NCI-H510A (cell line): Measurements from ENCODE around the gene KDM4D.
"Not testable (repeated sequence)": the region's sequence is repeated elsewhere in the genome, so short reads cannot be mapped to it uniquely, and the experiment has no call there.

Experiments used
- DNase-seq: peaks from one replicate; lab custom pipeline; 2025; lab: John Stamatoyannopoulos, UW

Gene KDM4D

GRCh38 chr11:95033051-95033450, 59.5 kb downstream of the KDM4D start:
- DNase-seq = no peak

GRCh38 chr11:95035316-95035715, 61.8 kb downstream of the KDM4D start:
- DNase-seq = no peak

GRCh38 chr11:95037356-95038035, 64.0 kb downstream of the KDM4D start:
- DNase-seq = not testable (repeated sequence)

- no peak for DNase-seq
Measured at GRCh38 chr11:95042239-95042638, 68.7 kb downstream of the KDM4D start.

- no peak for DNase-seq
Measured at GRCh38 chr11:95042906-95043305, 69.4 kb downstream of the KDM4D start.

- DNase-seq = no peak
Measured at GRCh38 chr11:95044010-95044409, 70.5 kb downstream of the KDM4D start.

GRCh38 chr11:95045812-95046211, 72.3 kb downstream of the KDM4D start:
- no peak for DNase-seq
